Stimulated activated CD8-positive, alpha-beta memory T cell treated with anti-CD3 and anti-CD28 coated beads, Interleukin-2, amount 100 ng/mL, for 1 hour (primary cell): ENCODE data around the gene GNG7.
"Not testable (repeated sequence)": the region's sequence is repeated elsewhere in the genome, so short reads cannot be mapped to it uniquely, and the experiment has no call there.

Experiments used
- DNase-seq, 2 donors: peaks; one replicate each; pipeline ENCODE4 v3.0.0-alpha.2; 2020; ENCODE audit warnings: low read depth in 2 of 2

Gene GNG7

DNA sequence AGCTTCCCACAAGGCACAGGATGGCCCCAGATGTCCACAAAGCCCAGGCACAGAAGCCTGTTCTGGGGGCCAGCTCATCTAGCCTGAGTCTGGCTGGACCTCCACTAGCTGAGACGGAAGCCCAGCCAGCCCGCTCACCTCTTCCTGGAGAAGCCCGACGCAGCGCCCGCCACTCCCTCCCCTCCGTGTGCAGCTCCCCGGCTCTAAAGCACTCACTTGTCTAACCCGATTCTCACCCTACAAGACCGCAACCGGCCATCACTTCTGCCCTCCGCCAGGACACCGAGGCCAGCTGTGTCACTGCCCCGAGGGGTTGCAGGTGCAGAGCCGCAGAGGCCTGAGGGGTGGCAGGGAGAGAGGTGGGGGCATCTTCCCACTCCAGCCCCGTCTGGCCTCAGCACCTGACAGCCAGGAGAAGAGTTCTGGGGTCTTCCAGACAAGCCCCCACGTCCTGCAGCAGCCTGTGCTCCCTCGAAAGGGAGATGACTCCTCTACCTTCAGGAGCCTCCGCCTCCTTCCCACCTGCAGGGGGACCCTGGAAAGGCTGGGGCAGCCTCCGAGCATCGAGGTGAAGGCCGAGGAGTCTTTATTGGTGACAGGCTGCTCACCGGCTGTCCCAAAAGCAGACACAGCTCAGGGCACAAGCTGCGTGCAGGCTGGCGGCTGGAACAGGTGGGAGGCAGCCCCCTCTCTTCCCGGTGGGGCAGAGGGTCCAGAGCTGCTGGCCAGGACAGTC, 24.6 kb upstream of the GNG7 start:
- no peak for DNase-seq

- no peak for DNase-seq
These were observed 23.8 kb upstream of the GNG7 start for GRCh38 chr19:2726160-2726855.

GRCh38 chr19:2724148-2724557, 21.7 kb upstream of the GNG7 start:
- no peak for DNase-seq

- DNase-seq, result no peak
These were observed 21.3 kb upstream of the GNG7 start for GRCh38 chr19:2723747-2724146.

- no peak for DNase-seq
These were observed 20.8 kb upstream of the GNG7 start for GRCh38 chr19:2723345-2723715.

DNA sequence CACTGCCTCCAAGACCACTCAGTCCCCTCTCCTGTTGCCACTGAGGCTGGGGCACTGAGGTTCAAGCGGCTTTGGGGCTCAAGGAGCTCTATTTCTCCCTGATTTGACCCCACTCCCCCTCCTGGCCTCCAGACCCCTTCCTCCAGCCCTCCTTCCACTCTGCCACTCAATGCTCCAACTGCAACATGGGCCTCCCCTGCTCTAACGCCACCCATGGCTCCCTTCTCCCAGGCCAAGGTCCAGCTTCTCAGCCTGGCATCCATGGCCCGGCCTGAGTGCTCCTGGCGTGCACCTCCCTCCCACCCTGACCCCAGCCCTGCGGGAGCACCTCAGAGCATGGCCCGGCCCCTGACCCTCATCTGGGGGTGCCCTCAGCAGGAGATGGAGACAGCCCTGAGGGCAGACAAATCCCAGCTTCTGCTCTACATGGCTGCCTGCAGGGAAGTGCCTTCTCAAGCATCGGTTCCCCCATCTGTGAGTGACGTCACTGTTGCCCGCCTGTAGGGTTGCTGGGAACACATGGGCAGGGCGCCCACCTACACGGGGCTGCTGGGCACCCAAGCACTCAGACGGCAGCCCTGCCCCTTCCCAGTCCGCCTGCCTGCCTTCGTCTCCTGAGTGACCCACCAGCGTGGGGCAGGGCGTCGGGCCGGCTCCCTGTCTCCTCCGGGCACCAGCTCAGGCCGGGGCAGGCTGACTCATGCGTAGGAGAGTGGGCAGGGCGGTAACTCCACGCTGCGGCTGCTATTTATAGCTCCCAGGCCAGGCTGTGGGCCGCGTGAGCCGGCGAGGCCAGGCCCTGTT, 20.2 kb upstream of the GNG7 start:
- DNase-seq, result no peak

- DNase-seq, result no peak
These were observed 19.4 kb upstream of the GNG7 start for GRCh38 chr19:2721570-2722540.

GRCh38 chr19:2720777-2721569, 18.5 kb upstream of the GNG7 start, which contains the start of gene DIRAS1:
TSS of gene DIRAS1 (minus strand) at chr19:2721372. CDS start at chr19:2717806, 3,566 bp downstream.
- no peak for DNase-seq

- DNase-seq, result no peak
These were observed 17.7 kb upstream of the GNG7 start for GRCh38 chr19:2719920-2720776.

- no peak for DNase-seq
These were observed 16.8 kb upstream of the GNG7 start for GRCh38 chr19:2719232-2719735.

GRCh38 chr19:2717638-2718541, 15.4 kb upstream of the GNG7 start:
- DNase-seq, result no peak

- no peak for DNase-seq
These were observed 14.5 kb upstream of the GNG7 start for GRCh38 chr19:2716722-2717637.

DNA sequence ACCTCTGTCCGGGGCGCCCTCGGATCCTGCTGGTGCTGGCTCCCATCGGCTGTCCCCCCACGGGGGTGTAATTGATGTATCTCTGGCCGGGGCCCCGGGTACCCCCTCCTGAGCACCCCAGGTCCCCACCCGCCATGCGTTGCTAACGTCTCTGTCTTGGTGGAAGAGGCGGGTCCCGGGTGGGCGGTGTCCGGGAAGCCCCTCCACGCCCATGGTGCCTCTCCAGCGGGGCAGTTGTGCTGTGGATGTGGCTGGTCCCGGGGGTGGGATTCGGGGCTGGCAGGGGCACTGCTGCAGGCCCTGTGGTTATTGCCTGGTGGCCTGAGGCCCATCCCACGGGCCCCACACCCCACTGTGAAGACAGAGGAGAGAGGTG, 13.8 kb upstream of the GNG7 start:
- no peak for DNase-seq

- DNase-seq, result no peak
These were observed 13.2 kb upstream of the GNG7 start for GRCh38 chr19:2715470-2716274.

DNA sequence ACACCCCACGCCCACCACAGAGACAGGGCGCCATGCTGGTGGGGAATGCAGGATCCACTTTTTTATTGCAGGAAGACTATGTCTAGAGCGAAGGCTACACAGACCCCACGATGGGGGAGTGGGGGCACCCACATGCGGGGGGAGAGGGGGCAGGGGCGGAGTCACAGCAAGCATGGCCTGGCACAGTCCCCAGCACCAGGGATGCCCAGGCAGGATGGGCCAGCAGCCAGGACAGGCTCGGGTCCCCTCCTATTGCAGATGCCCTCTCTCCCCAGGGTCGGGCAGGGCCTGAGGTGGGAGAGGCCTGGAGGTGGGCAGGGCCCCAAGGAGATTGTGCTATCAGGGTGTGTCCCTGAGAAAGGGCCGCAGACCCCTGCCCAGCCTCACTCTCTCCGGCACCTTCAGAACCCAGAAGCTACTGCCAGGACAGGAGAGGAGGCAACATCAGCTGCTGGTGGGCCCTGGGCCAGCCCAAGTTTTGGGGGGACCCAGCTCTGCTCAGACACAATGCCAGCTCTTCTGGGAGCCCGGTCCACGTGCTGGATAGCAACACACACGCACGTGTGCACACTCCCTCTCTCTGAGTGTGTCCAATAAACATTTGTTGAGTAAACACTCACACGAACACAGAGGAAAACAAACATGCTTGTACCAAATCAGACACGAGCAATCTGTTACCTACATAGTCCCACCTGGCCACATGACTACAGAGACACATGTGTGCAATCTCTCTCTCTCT, 12.2 kb upstream of the GNG7 start:
- DNase-seq, result no peak

DNA sequence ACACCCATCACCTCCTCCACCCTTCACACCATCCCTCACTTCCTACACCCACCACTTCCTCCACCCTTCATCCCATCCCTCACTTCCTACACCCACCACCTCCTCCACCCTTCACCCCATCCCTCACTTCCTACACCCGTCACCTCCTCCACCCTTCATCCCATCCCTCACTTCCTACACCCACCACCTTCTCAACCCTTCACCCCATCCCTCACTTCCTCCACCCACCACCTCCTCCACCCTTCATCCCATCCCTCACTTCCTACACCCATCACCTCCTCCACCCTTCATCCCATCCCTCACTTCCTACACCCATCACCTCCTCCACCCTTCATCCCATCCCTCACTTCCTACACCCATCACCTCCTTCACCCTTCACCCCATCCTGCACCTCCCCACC, 11.6 kb upstream of the GNG7 start:
- DNase-seq, result not testable (repeated sequence)
